ENCODE measurements around the gene RAPGEF4.

- no peak for TF ChIP-seq CTCF (IDR thresholded peaks at IDR 0.05)
- TF ChIP-seq TCF7L2 (IDR thresholded peaks at IDR 0.05; ENCODE audit: low read depth, low read length): no peak
Observed at GRCh38 chr2:172914341-172915008, 178.8 kb downstream of the RAPGEF4 start.

Measured in Panc1 (cell line).